Measurements from ENCODE around the gene EMC9.

EMC9 gene

GRCh38 chr14:24164518-24164991, 23.2 kb upstream of the EMC9 start:
- TF ChIP-seq, protein P1, sequence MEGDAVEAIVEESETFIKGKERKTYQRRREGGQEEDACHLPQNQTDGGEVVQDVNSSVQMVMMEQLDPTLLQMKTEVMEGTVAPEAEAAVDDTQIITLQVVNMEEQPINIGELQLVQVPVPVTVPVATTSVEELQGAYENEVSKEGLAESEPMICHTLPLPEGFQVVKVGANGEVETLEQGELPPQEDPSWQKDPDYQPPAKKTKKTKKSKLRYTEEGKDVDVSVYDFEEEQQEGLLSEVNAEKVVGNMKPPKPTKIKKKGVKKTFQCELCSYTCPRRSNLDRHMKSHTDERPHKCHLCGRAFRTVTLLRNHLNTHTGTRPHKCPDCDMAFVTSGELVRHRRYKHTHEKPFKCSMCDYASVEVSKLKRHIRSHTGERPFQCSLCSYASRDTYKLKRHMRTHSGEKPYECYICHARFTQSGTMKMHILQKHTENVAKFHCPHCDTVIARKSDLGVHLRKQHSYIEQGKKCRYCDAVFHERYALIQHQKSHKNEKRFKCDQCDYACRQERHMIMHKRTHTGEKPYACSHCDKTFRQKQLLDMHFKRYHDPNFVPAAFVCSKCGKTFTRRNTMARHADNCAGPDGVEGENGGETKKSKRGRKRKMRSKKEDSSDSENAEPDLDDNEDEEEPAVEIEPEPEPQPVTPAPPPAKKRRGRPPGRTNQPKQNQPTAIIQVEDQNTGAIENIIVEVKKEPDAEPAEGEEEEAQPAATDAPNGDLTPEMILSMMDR (IDR thresholded peaks at IDR 0.05; ENCODE audit: insufficient read depth, low read depth, low read length, missing control alignments): no peak
- H3K4me3 ChIP-seq (ENCODE audit: low read length): no peak overlapping the region
- DNase-seq (ENCODE audit: low read depth): no peak

GRCh38 chr14:24162093-24162492, 20.7 kb upstream of the EMC9 start:
- TF ChIP-seq, protein P1 (IDR thresholded peaks at IDR 0.05; ENCODE audit: insufficient read depth, low read depth, low read length, missing control alignments): no peak
- DNase-seq (ENCODE audit: low read depth): no peak
- peak overlapping the region; percentile 57 for H3K4me3 ChIP-seq (ENCODE audit: low read length)

DNA sequence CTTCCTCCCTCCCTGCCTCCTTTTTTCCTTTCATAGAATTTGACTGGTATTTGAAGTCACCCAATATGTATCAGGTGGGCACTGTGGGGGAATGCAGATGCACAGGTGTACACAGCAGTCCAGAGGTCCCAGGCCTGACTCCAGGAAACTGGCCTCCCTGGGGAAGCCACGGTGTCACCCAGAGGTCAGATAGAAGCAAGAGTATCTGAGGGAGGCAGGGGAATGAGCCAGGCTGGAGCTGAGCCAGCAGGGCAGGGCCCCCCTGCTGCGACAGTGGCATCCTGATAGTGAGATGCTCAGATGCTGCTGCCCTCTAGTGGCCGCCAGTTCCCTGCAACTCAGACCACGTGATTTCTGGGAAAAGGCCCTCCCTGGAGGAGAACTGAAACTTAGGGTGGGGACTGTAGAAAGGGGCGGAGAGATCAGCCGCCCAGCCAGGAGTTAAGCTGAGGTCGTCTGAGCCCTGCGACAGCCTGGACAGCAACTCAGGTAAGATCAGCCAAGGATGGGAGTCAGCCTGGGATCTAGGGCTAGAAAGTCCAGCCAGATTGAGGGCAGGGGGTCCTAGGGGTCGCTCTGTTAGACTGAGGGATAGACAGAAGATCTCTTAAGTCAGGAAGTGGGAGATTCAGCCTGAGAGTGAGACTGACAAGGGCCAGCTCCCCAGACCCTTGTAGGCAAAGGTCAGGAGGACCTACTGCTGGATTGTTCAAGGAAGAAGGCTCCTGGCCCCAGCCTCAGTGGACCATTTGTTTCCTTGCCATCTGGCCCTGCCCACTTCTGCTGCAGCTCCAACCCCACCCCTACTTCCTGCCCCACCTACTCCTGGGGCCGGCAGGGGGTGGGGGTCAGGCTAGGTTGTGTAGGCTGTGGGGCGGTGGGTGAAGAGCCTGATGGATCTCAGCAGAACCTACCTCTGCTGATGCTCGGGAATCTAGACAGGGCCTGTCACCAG, 19.7 kb upstream of the EMC9 start, which contains the start of gene IRF9:
TSS of gene IRF9 (plus strand) at position 416 of the 955 bp plus-strand sequence. CDS start 880 bp downstream, outside the sequence.
- peak within 1 kb of the TSS; percentile 57 for H3K4me3 ChIP-seq (ENCODE audit: low read length)
- TF ChIP-seq, protein P1 (IDR thresholded peaks at IDR 0.05; ENCODE audit: insufficient read depth, low read depth, low read length, missing control alignments): peak; percentile 86
- peak; percentile 91 for DNase-seq (ENCODE audit: low read depth)

DNA sequence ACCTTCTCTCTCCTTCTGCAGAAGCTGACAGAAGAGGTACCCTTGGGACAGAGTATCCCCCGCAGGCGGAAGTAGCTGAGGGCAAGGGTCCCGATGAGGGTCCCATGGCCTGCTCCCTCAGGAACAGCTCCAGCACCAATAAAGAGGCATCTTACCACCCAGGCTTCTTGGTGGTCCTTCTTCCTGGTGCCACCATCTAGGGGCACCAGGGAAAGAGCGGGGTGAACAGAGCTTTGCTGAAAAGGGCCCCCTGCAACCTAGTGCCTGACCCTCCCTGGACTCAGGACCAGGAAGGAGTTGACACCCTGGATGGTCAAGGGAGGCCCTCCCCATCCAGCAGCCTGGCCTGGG, 19.1 kb upstream of the EMC9 start:
- no peak overlapping the region for H3K4me3 ChIP-seq (ENCODE audit: low read length)
- TF ChIP-seq, protein P1 (IDR thresholded peaks at IDR 0.05; ENCODE audit: insufficient read depth, low read depth, low read length, missing control alignments): no peak
- no peak for DNase-seq (ENCODE audit: low read depth)

- DNase-seq (ENCODE audit: low read depth): no peak
- TF ChIP-seq, protein P1 (IDR thresholded peaks at IDR 0.05; ENCODE audit: insufficient read depth, low read depth, low read length, missing control alignments): no peak
- no peak overlapping the region for H3K4me3 ChIP-seq (ENCODE audit: low read length)
Measured at GRCh38 chr14:24159777-24160498, 18.5 kb upstream of the EMC9 start.

DNA sequence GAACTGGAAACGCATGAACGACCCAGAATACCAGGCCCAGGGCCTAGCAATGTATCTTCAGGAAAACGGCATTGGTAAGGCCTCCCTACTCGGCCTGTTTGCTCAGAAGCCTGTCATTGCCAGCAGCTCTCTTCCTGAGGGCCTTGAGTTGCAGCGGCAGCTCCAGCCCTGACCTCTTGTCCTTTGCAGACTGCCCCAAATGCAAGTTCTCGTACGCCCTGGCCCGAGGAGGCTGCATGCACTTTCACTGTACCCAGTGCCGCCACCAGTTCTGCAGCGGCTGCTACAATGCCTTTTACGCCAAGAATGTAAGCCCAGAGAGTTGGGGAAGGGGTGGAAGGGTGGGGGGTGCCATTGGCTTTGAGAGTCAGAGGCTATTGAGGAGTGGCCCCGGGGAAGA, 15.9 kb upstream of the EMC9 start:
- TF ChIP-seq, protein P1 (IDR thresholded peaks at IDR 0.05; ENCODE audit: insufficient read depth, low read depth, low read length, missing control alignments): no peak
- no peak for DNase-seq (ENCODE audit: low read depth)
- no peak overlapping the region for H3K4me3 ChIP-seq (ENCODE audit: low read length)
